ENCODE results near the gene TMEM185A. TPM values are rescaled to one million over a fixed set of nuclear protein-coding genes. Genes with fewer than 3 reads are reported as not detected.
"Not testable (repeated sequence)": the region's sequence is repeated elsewhere in the genome, so short reads cannot be mapped to it uniquely, and the experiment has no call there.

TMEM185A gene
- total and polyA plus RNA-seq, 8 donors, result 5.1 to 13.7 (median 9.0) TPM

GRCh38 chrX:149590993-149591392 is 40.6 kb downstream of the TMEM185A start:
- DNase-seq; H3K4me3 ChIP-seq; ATAC-seq; intact Hi-C loops (cut with DNase I); H3K36me3 ChIP-seq; H3K27ac ChIP-seq; H3K27me3 ChIP-seq; H3K4me1 ChIP-seq; H3K9me3 ChIP-seq; FAIRE-seq: not testable (repeated sequence)
- no CpG with 5 or more reads among the region's 7 CpGs for WGBS, 2 donors

GRCh38 chrX:149587359-149587758 is 44.2 kb downstream of the TMEM185A start, which contains the start of gene MAGEA9B:
TSS of gene MAGEA9B (minus strand) at chrX:149587459. CDS start at chrX:149583179, 4,280 bp downstream.
- DNase-seq; H3K4me1 ChIP-seq; H3K27ac ChIP-seq; H3K9me3 ChIP-seq; H3K27me3 ChIP-seq; ATAC-seq; H3K36me3 ChIP-seq; intact Hi-C loops (cut with DNase I); H3K4me3 ChIP-seq; FAIRE-seq: not testable (repeated sequence)
- WGBS, 2 donors, result no CpG with 5 or more reads among the region's 12 CpGs

- WGBS, 2 donors, result 57 to 87% methylated on average over 2 to 6 of the region's 17 CpGs
- H3K4me3 ChIP-seq; DNase-seq; ATAC-seq; H3K36me3 ChIP-seq; H3K9me3 ChIP-seq; FAIRE-seq; H3K27me3 ChIP-seq; H3K4me1 ChIP-seq; H3K27ac ChIP-seq; intact Hi-C loops (cut with DNase I): not testable (repeated sequence)
Observed at GRCh38 chrX:149585631-149586030, 46.0 kb downstream of the TMEM185A start.

DNA sequence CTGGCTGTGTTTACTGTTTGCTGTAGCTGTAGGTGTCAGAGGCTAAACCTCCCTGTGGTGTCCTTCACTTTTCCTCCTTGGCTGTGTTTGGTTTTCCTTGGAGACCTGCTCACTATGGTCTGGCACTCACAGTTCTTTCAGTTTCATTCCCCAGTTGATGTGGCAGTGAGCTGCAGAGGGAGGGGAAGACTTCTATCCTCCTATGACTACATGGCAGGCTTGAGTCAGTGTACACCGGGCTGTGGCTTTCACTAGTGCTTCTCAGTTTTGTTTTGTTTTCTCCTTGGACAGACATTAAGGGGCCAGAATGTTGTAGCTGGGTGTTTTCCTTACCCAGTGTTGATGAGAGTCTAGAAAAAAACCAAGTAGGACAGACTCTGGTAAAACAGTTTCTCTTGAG is 58.1 kb downstream of the TMEM185A start:
- peak in 1 of 4 donors; percentile 47 for ATAC-seq
- H3K4me3 ChIP-seq; H3K4me1 ChIP-seq; FAIRE-seq; intact Hi-C loops (cut with DNase I); H3K27me3 ChIP-seq; H3K36me3 ChIP-seq; H3K27ac ChIP-seq; DNase-seq; H3K9me3 ChIP-seq: not testable (repeated sequence)
- no CpG with 5 or more reads among the region's 1 CpG for WGBS, 2 donors

DNA sequence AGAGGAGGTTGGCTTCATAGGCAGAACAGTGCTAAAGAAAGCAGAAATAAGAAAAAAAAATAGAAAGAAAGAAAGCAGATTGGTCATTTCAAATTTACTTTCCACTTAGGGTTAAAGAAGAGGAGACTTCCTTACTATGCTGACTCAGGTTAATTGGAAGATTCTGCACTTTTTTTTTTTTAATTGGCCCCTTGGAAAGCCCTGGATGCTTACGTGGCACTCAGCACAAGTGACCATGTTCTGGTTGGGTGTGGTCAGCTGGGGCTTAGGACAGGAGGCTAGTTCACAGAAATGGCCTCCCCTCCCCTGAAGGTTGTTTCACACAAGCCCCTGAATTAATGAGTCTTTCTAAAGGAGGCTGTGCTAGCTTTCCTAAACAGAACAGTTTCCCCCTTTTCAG is 58.8 kb downstream of the TMEM185A start:
- no peak overlapping the region for H3K27ac ChIP-seq
- FAIRE-seq (no peak), DNase-seq (no peak), ATAC-seq (no peak)
- H3K27me3 ChIP-seq, result peaks cover 0 to 3% (median 0%) of the 10 kb centered on the region in 4 donors
- H3K4me3 ChIP-seq, result no peak overlapping the region
- intact Hi-C loops (cut with DNase I), result no loop called here
- 53 to 79% methylated on average over 1 of the region's 1 CpG for WGBS, 2 donors
- TF ChIP-seq CTCF (IDR thresholded peaks at IDR 0.05), result no peak
- H3K36me3 ChIP-seq, result no peaks in the 10 kb centered on the region
- no peaks in the 10 kb centered on the region for H3K9me3 ChIP-seq
- H3K4me1 ChIP-seq, result no peaks in the 10 kb centered on the region

GRCh38 chrX:149571770-149572169 is 59.8 kb downstream of the TMEM185A start:
- TF ChIP-seq CTCF (IDR thresholded peaks at IDR 0.05), result no peak
- FAIRE-seq, result no peak
- Histone ChIP-seq H3K4me3 (no peak overlapping the region), H3K36me3 (no peaks in the 10 kb centered on the region), H3K27me3 (peaks cover 0 to 3% (median 0%) of the 10 kb centered on the region in 4 donors), H3K27ac (no peak overlapping the region), H3K4me1 (no peaks in the 10 kb centered on the region), H3K9me3 (no peaks in the 10 kb centered on the region)
- no peak for ATAC-seq
- no peak for DNase-seq
- intact Hi-C loops (cut with DNase I), result no loop called here
- 59 to 77% methylated on average over 7 of the region's 7 CpGs for WGBS, 2 donors

DNA sequence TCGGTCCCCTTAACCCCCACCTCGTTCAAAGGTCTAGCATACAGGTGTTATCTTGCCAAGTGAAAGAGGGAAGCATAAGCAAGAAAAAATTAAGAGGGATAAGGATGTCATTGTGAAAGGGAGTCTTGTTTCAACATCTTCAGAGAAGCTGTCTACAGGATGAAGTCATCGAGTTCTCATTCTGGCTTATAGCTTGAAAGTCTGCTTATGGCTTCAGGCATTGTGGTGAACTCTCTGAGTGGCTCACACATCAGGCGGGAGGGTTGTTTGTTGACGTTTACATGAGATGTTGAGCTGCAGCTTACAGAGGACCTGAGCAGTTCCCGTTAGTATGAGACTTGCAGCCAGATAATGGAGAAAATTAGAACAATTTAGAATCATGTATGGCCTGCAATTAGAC is 60.9 kb downstream of the TMEM185A start:
- Histone ChIP-seq H3K27me3 (peaks cover 0 to 5% (median 0%) of the 10 kb centered on the region in 4 donors), H3K27ac (no peak overlapping the region), H3K36me3 (no peaks in the 10 kb centered on the region), H3K9me3 (no peaks in the 10 kb centered on the region), H3K4me3 (no peak overlapping the region), H3K4me1 (no peaks in the 10 kb centered on the region)
- DNase-seq (no peak), FAIRE-seq (no peak), ATAC-seq (no peak)
- WGBS, 2 donors, result 42 to 60% methylated on average over 6 of the region's 6 CpGs
- intact Hi-C loops (cut with DNase I), result no loop called here
- TF ChIP-seq CTCF (IDR thresholded peaks at IDR 0.05), result no peak

Measured in pancreas (tissue), 10 donors.